GM12878 (cell line): Measurements from ENCODE around the gene OPCML. TPM values are rescaled to one million over a fixed set of nuclear protein-coding genes. Genes with fewer than 3 reads are reported as not detected.

Experiments
- ATAC-seq: fragments of 200-7000 bp; cut with Tn5 transposase; 3 replicates; pipeline ENCODE4 v1.9.1; 2020; ENCODE audit warnings: mild to moderate bottlenecking, moderate library complexity
- BruUV-seq: library from RNA; stranded (reverse); fragments of 400-500 nt; replicated peaks from 2 replicates; lab custom pipeline; 2021; lab: Mats Ljungman, UMichigan
- CTCF ChIA-PET: fragments of 300-600 bp; sonication (Branson Sonifier 250); formaldehyde crosslinking; extraction: SDS; loops from one replicate; lab custom pipeline; 2021; ENCODE audit warnings: inconsistent platforms; lab: Yijun Ruan, JAX
- POLR2A ChIA-PET: fragments of 350-600 bp; formaldehyde crosslinking; extraction: SDS; loops from one replicate; lab custom pipeline; 2021; ENCODE audit warnings: inconsistent platforms; lab: Charles Lee
- RAD21 ChIA-PET: fragments of 300-600 bp; sonication (Branson Sonifier 250); formaldehyde crosslinking; loops from one replicate; lab custom pipeline; 2023; ENCODE audit warnings: antibody characterized with exemption; ENCODE audit not compliant: unreplicated experiment; lab: Charles Lee
- SMC1A ChIA-PET: fragments of 300-600 bp; sonication (Branson Sonifier 250); formaldehyde crosslinking; loops from one replicate; lab custom pipeline; 2023; ENCODE audit not compliant: unreplicated experiment, uncharacterized antibody; lab: Charles Lee
- DNase-seq: peaks from one replicate; pipeline ENCODE4 v3.0.0-alpha.2; 2011; ENCODE audit warnings: low read depth, low spot score
- FAIRE-seq: peaks from 3 replicates; lab custom pipeline; 2011; peaks lifted over from hg19 to GRCh38; lab: Jason Lieb, UNC
- H2AFZ ChIP-seq: 2 replicates; pipeline ENCODE4 v1.6.0; 2011; ENCODE audit warnings: low read depth, low read length, control low read depth; ENCODE audit not compliant: control insufficient read depth
- H3K27ac ChIP-seq: 2 replicates; pipeline ENCODE4 v1.5.1; 2011; ENCODE audit warnings: control low read depth; ENCODE audit not compliant: control insufficient read depth, insufficient read depth
- H3K27me3 ChIP-seq, 2 experiments: replicated peaks in 1 of 2; 2 replicates each; pipeline versions ENCODE4 v1.6.0 to v1.6.1; 2011; ENCODE audit warnings: low read length in 1 of 2; ENCODE audit not compliant: control insufficient read depth in 2 of 2, insufficient read depth in 2 of 2
- H3K36me3 ChIP-seq, 2 experiments: 2 replicates each; pipeline ENCODE4 v1.5.1; 2011; ENCODE audit warnings: low read length in 1 of 2; ENCODE audit not compliant: control insufficient read depth in 2 of 2, insufficient read depth in 2 of 2
- H3K4me1 ChIP-seq: 2 replicates; pipeline ENCODE4 v1.6.1; 2011; ENCODE audit warnings: mild to moderate bottlenecking, low read length, moderate library complexity, mixed read lengths; ENCODE audit not compliant: control insufficient read depth, insufficient read depth
- H3K4me2 ChIP-seq: 2 replicates; pipeline ENCODE4 v1.6.0; 2011; ENCODE audit warnings: control low read depth; ENCODE audit not compliant: control insufficient read depth, insufficient read depth
- H3K4me3 ChIP-seq: fragments of 200-600 bp; sonication (generic); 2 replicates; pipeline ENCODE4 v1.5.1; 2016
- H3K79me2 ChIP-seq: 2 replicates; pipeline ENCODE4 v1.6.0; 2011; ENCODE audit warnings: low read length; ENCODE audit not compliant: control insufficient read depth, insufficient read depth
- H3K9ac ChIP-seq: 2 replicates; pipeline ENCODE4 v1.8.0; 2011; ENCODE audit warnings: low read length, control low read depth, mixed read lengths; ENCODE audit not compliant: control insufficient read depth, insufficient read depth
- H3K9me3 ChIP-seq: replicated peaks from 3 replicates; pipeline ENCODE4 v1.5.1; 2011; ENCODE audit warnings: mild to moderate bottlenecking, low read length; ENCODE audit not compliant: control insufficient read depth, insufficient read depth
- H4K20me1 ChIP-seq: 2 replicates; pipeline ENCODE4 v1.6.0; 2011; ENCODE audit not compliant: control insufficient read depth, insufficient read depth
- ATF7 ChIP-seq: fragments of 450-650 bp; IDR thresholded peaks from 2 replicates; pipeline ENCODE4 v1.6.1; 2016; ENCODE audit warnings: low read depth, mild to moderate bottlenecking
- CBX3 ChIP-seq: fragments of 200-600 bp; sonication (generic); IDR thresholded peaks from 2 replicates; pipeline ENCODE4 v1.6.1; 2016; ENCODE audit warnings: low read depth, borderline replicate concordance
- CHD2 ChIP-seq: IDR thresholded peaks from 2 replicates; pipeline ENCODE4 v1.6.1; 2011; ENCODE audit warnings: low read depth, low read length, improper control_type of control experiment, borderline replicate concordance
- CUX1 ChIP-seq: IDR thresholded peaks from 2 replicates; pipeline ENCODE4 v1.6.1; 2012; ENCODE audit warnings: improper control_type of control experiment, low read depth, low read length; ENCODE audit not compliant: insufficient replicate concordance
- NBN ChIP-seq: fragments of 450-650 bp; IDR thresholded peaks from 2 replicates; pipeline ENCODE4 v1.6.1; 2016
- TBL1XR1 ChIP-seq: IDR thresholded peaks from 2 replicates; pipeline ENCODE4 v1.6.1; 2012; ENCODE audit warnings: low read depth, low read length, improper control_type of control experiment
- WGBS: methylation state at CpG from one replicate; pipeline ENCODE4 v1.1.6; 2016; ENCODE audit warnings: low lambda C conversion rate; ENCODE audit not compliant: insufficient replicate concordance, insufficient coverage; ENCODE audit errors: missing lambda C conversion rate; 5-methylcytosine and 5-hydroxymethylcytosine counted together
- in situ Hi-C: fragments of 300-500 bp; cut with MboI; formaldehyde crosslinking; loops from 9 replicates; pipeline ENCODE4 v1.14.3; 2018; ENCODE audit warnings: mixed read lengths
- intact Hi-C: fragments of 100-400 bp; cut with micrococcal nuclease; formaldehyde crosslinking; loops from one replicate; pipeline ENCODE4 v1.14.2; 2022; ENCODE audit not compliant: unreplicated experiment
- polyA plus RNA-seq, 11 experiments: library from polyadenylated mRNA; depleted of rRNA in 4 of 11; unstranded in 6 of 11; stranded (reverse) in 5 of 11; fragments of >200 nt; fragmentation: Nextera tagmentation in 4 of 11; fragmentation: Illumina TruSeq in 1 of 11; extraction: Ambion mirVana in 4 of 11; extraction: Trizol in 1 of 11; gene quantifications; 1 replicate in 1 of 11; 2 replicates in 10 of 11; pipeline versions ENCODE4 v1.2.1 to v1.2.3, GENCODE V29; 2011 to 2016; ENCODE audit warnings: inconsistent platforms in 2 of 11, missing spikeins in 2 of 11, low read depth in 1 of 11
- total RNA-seq, 4 experiments: library from RNA; depleted of rRNA in 3 of 4; stranded (reverse); fragments of >200 nt in 3 of 4; fragmentation: Illumina TruSeq in 1 of 4; extraction: Trizol in 1 of 4; gene quantifications; 2 replicates each; pipeline versions ENCODE4 v1.2.1 to v1.2.3, GENCODE V29; 2013 to 2021

The OPCML gene
- total and polyA plus RNA-seq, 10 of the 15 experiments (the other 5 are each of a cell fraction or from before 2014, with no cell fraction given): 0.84 TPM; not detected in 9

DNA sequence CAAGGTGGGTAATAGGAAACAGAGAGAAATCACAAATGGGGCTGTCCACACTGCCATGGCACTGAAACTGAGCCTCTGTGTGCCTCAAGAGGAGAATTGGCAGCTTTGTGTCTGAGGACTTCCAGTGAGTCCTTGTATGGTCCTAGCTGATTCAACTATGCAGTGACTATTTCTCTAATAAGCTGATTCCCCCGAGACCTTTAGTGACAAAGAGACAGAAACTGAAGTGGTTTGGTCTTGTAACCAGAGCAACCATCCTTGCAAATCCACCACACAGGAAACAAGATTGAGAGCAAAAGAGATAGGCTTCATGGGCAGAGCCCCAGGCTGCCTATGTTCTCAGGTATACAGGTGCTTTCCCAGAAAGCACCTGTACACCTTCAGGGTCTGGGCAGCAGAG lies 1123.4 kb downstream of the OPCML start (continued):
- peak; percentile 49 for TF ChIP-seq CUX1

DNA sequence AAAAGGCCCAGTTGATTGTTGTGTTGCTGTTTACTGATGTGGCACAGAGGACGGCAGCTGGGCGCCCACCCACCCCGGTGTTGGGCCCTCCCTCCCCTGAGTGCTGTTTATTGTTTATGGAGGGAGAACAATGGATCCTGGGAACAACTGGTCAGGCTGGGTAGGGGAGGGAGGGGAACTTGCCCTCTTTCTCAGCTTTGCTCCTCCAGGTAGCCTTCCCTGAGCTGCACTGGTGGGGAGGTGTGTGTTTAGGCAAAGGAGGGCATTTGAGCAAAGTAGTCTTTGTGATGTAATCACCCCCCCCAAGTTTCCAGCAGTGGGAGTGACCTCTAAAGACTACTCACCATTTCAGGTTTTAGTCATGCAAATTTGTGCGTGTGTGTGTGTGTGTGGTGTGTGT lies 1126.6 kb downstream of the OPCML start:
- ATAC-seq: no peak
- Histone ChIP-seq H2AFZ (no peak overlapping the region), H3K9me3 (no peaks in the 10 kb centered on the region), H3K79me2 (no peaks in the 10 kb centered on the region), H3K9ac (no peak overlapping the region), H3K36me3 (no peaks in the 10 kb centered on the region), H3K4me2 (no peak overlapping the region), H3K27ac (no peak overlapping the region), H3K27me3 (no peaks in the 10 kb centered on the region), H3K4me3 (no peak overlapping the region), H4K20me1 (no peaks in the 10 kb centered on the region), H3K4me1 (peaks cover 5% of the 10 kb centered on the region; the same call in 1 of the 2 replicates)
- ChIA-PET CTCF (interaction anchor here (1.4 kb wide), 1 partner anchor 127 kb away, joined by 5 read pairs; no protein-coding TSS in a partner anchor), POLR2A (no interaction called here), RAD21 (no interaction called here), SMC1A (no interaction called here)
- WGBS: 3% methylated on average over 4 of the region's 4 CpGs
- DNase-seq: no peak
- FAIRE-seq: no peak
- BruUV-seq: no TSS peak
- in situ Hi-C loops (loop anchor here (10.0 kb wide), 1 partner anchor 531 kb away; no protein-coding TSS in a partner anchor), intact Hi-C loops (no loop called here)
- TF ChIP-seq NBN (no peak), TBL1XR1 (no peak), CBX3 (no peak), ATF7 (no peak), CHD2 (no peak)
